Tibial nerve (tissue), 3 donors: Measurements from ENCODE around the gene VGF.

Experiments
- POLR2A ChIP-seq, 2 donors: fragments of 450-650 bp; IDR thresholded peaks; one replicate each; pipeline ENCODE4 v1.6.1; 2017; ENCODE audit warnings: antibody characterized with exemption in 2 of 2, mild to moderate bottlenecking in 2 of 2, moderate library complexity in 2 of 2
- TF ChIP-seq, protein P1 (sequence below), 5 experiments: fragments of 200-600 bp in 3 of 5; fragments of 450-650 bp in 2 of 5; sonication (generic) in 3 of 5; IDR thresholded peaks; one replicate each; pipeline ENCODE4 v1.5.1; 2016 to 2019; ENCODE audit warnings: antibody characterized with exemption in 5 of 5, mild to moderate bottlenecking in 3 of 5, moderate library complexity in 2 of 5

DNA sequence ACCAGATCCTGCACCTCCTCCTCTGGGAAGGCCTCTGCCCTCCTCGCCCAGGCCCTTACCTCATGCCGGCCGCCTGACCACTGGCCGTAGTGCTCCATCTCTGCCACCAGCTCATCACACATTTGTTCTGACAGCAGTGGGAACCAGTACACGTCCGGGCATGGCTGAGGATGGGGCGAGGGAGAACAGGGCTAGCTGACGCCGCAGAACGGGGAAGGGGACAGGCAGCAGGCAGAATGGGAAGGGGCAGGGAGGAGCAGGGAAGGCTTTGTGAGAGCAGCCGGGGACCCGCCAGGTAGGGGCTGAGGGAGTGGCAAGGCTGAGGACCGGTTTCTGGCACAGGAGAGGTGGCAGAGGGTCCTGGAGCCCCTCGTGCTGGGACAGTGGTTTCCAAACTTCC lies 43.4 kb upstream of the VGF start:
- TF ChIP-seq, protein P1, sequence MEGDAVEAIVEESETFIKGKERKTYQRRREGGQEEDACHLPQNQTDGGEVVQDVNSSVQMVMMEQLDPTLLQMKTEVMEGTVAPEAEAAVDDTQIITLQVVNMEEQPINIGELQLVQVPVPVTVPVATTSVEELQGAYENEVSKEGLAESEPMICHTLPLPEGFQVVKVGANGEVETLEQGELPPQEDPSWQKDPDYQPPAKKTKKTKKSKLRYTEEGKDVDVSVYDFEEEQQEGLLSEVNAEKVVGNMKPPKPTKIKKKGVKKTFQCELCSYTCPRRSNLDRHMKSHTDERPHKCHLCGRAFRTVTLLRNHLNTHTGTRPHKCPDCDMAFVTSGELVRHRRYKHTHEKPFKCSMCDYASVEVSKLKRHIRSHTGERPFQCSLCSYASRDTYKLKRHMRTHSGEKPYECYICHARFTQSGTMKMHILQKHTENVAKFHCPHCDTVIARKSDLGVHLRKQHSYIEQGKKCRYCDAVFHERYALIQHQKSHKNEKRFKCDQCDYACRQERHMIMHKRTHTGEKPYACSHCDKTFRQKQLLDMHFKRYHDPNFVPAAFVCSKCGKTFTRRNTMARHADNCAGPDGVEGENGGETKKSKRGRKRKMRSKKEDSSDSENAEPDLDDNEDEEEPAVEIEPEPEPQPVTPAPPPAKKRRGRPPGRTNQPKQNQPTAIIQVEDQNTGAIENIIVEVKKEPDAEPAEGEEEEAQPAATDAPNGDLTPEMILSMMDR (IDR thresholded peaks at IDR 0.05) = no peak
- TF ChIP-seq POLR2A (IDR thresholded peaks at IDR 0.05) = no peak
